GM12878 (cell line): ENCODE data around the gene IL31.

Experiments
- CREB1 ChIP-seq: IDR thresholded peaks from 2 replicates; pipeline ENCODE4 v1.6.1; 2012; ENCODE audit warnings: low read depth, mild to moderate bottlenecking, inconsistent platforms
- CTCF ChIP-seq, 3 experiments: IDR thresholded peaks in 2 of 3; conservative IDR thresholded peaks in 1 of 3; 2 replicates each; pipeline ENCODE4 v1.5.1; 2011; ENCODE audit warnings: low read depth in 3 of 3, low read length in 3 of 3, mild to moderate bottlenecking in 3 of 3, control low read depth in 2 of 3, moderate library complexity in 2 of 3, inconsistent platforms in 1 of 3, mixed read lengths in 1 of 3; ENCODE audit not compliant: control insufficient read depth in 2 of 3, insufficient read depth in 1 of 3; ENCODE audit errors: extremely low read depth in 1 of 3
- EZH2 ChIP-seq: IDR thresholded peaks from 2 replicates; pipeline ENCODE4 v1.6.1; 2012; ENCODE audit warnings: low read depth, mild to moderate bottlenecking, control low read depth, inconsistent platforms, low read length, borderline replicate concordance; ENCODE audit not compliant: control insufficient read depth
- GATAD2B ChIP-seq: fragments of 450-650 bp; conservative IDR thresholded peaks from 2 replicates; pipeline ENCODE4 v1.6.1; 2017; ENCODE audit warnings: low read depth, mild to moderate bottlenecking, moderate library complexity
- IKZF1 ChIP-seq: fragments of 450-650 bp; conservative IDR thresholded peaks from 2 replicates; pipeline ENCODE4 v1.6.1; 2017; ENCODE audit warnings: antibody characterized with exemption, mild to moderate bottlenecking
- KDM1A ChIP-seq: fragments of 200-600 bp; sonication (generic); IDR thresholded peaks from 2 replicates; pipeline ENCODE4 v1.6.1; 2016; ENCODE audit warnings: borderline replicate concordance
- MAX ChIP-seq: IDR thresholded peaks from 2 replicates; pipeline ENCODE4 v1.6.1; 2012; ENCODE audit warnings: low read depth, low read length, improper control_type of control experiment
- MYC ChIP-seq: IDR thresholded peaks from 2 replicates; pipeline ENCODE4 v1.6.1; 2011; ENCODE audit warnings: mild to moderate bottlenecking, low read length, moderate library complexity, inconsistent platforms; ENCODE audit not compliant: insufficient read depth, insufficient replicate concordance, insufficient read length, severe bottlenecking
- NR2C1 ChIP-seq: fragments of 450-650 bp; IDR thresholded peaks from 2 replicates; pipeline ENCODE4 v1.6.1; 2017; ENCODE audit warnings: antibody characterized with exemption, mild to moderate bottlenecking, moderate library complexity
- PAX8 ChIP-seq: fragments of 450-650 bp; IDR thresholded peaks from 2 replicates; pipeline ENCODE4 v1.6.1; 2017; ENCODE audit warnings: mild to moderate bottlenecking, moderate library complexity
- POLR2AphosphoS5 ChIP-seq: IDR thresholded peaks from 2 replicates; pipeline ENCODE4 v1.6.1; 2011; ENCODE audit warnings: mild to moderate bottlenecking, low read length, inconsistent platforms
- RAD21 ChIP-seq: IDR thresholded peaks from 2 replicates; pipeline ENCODE4 v1.6.1; 2011; ENCODE audit warnings: mild to moderate bottlenecking, low read depth, low read length, moderate library complexity; ENCODE audit not compliant: insufficient read depth
- USF2 ChIP-seq: IDR thresholded peaks from 2 replicates; pipeline ENCODE4 v1.6.1; 2011; ENCODE audit warnings: low read depth, low read length, improper control_type of control experiment, borderline replicate concordance

- TF ChIP-seq MYC: no peak
- no peak for TF ChIP-seq MAX
- TF ChIP-seq POLR2AphosphoS5: no peak
- no peak for TF ChIP-seq GATAD2B
- no peak for TF ChIP-seq CREB1
- TF ChIP-seq CTCF (IDR thresholded peaks at IDR 0.05 in 2 of 3, conservative IDR thresholded peaks at IDR 0.05 in 1 of 3; ENCODE audit: control insufficient read depth in 2 of 3, extremely low read depth in 1 of 3, insufficient read depth in 1 of 3, low read depth in 3 of 3, low read length in 3 of 3): no peak
- no peak for TF ChIP-seq IKZF1
- no peak for TF ChIP-seq RAD21
- no peak for TF ChIP-seq NR2C1
- TF ChIP-seq USF2: no peak
- no peak for TF ChIP-seq KDM1A
- TF ChIP-seq PAX8: no peak
- no peak for TF ChIP-seq EZH2
Measured at GRCh38 chr12:122185494-122186082, 11.6 kb upstream of the IL31 start.
